B cell (primary cell): ENCODE results near the gene NFAM1.

Experiments used
- EZH2 ChIP-seq: IDR thresholded peaks from 2 replicates; pipeline ENCODE4 v1.6.1; 2012; ENCODE audit warnings: borderline replicate concordance, low read depth, mild to moderate bottlenecking, moderate library complexity, low read length; ENCODE audit not compliant: insufficient read depth, poor library complexity, severe bottlenecking
- TF ChIP-seq, protein P1 (sequence below): fragments of 200-600 bp; IDR thresholded peaks from one replicate; pipeline ENCODE4 v1.8.0; 2022; ENCODE audit warnings: antibody characterized with exemption, mild to moderate bottlenecking

DNA sequence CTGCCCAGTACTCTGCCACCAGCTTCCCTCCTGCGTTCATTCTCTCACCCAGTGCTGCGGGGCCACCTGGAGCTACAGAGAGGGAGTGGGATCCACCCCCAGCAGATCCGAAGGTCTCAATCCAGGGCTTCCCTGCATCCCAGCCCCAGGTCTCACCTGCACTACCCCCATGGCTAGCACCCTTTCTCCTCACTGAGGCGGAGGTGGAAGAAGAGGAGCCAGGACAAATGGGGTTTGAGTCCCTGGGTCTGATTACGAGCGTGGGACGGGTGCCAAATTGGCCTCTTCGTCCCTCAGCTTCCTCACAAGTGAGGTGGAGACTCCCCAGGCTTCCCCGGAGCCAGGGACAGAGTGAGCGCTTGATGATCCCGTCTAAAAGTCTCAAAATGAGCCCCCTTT is 64.2 kb downstream of the NFAM1 start:
- TF ChIP-seq, protein P1, sequence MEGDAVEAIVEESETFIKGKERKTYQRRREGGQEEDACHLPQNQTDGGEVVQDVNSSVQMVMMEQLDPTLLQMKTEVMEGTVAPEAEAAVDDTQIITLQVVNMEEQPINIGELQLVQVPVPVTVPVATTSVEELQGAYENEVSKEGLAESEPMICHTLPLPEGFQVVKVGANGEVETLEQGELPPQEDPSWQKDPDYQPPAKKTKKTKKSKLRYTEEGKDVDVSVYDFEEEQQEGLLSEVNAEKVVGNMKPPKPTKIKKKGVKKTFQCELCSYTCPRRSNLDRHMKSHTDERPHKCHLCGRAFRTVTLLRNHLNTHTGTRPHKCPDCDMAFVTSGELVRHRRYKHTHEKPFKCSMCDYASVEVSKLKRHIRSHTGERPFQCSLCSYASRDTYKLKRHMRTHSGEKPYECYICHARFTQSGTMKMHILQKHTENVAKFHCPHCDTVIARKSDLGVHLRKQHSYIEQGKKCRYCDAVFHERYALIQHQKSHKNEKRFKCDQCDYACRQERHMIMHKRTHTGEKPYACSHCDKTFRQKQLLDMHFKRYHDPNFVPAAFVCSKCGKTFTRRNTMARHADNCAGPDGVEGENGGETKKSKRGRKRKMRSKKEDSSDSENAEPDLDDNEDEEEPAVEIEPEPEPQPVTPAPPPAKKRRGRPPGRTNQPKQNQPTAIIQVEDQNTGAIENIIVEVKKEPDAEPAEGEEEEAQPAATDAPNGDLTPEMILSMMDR, result no peak
- TF ChIP-seq EZH2, result peak; percentile 84
